HCT116 (cell line): ENCODE results near the gene SLC24A3. TPM values are rescaled to one million over a fixed set of nuclear protein-coding genes. Genes with fewer than 3 reads are reported as not detected.

ENCODE experiments used
- ATAC-seq: fragments of 200-7000 bp; cut with Tn5 transposase; 2 replicates; pipeline ENCODE4 v1.9.1; 2020; ENCODE audit warnings: mild to moderate bottlenecking, moderate library complexity
- BruUV-seq: library from RNA; stranded (reverse); fragments of 400-500 nt; replicated peaks from 2 replicates; lab custom pipeline; 2021; lab: Mats Ljungman, UMichigan
- CTCF ChIA-PET: fragments of 300-600 bp; sonication (Branson Sonifier 250); formaldehyde crosslinking; loops from one replicate; lab custom pipeline; 2021; ENCODE audit warnings: antibody characterized with exemption; lab: Charles Lee
- POLR2A ChIA-PET: fragments of 300-600, 350-600 bp; sonication (Branson Sonifier 250); formaldehyde crosslinking; loops from one replicate; lab custom pipeline; 2021; ENCODE audit warnings: antibody characterized with exemption; lab: Charles Lee
- RAD21 ChIA-PET, 2 experiments: fragments of 300-600 bp; sonication (Branson Sonifier 250); formaldehyde crosslinking; loops; one replicate each; lab custom pipeline; 2023; ENCODE audit warnings: low total read pairs in 2 of 2; ENCODE audit not compliant: uncharacterized antibody in 2 of 2, unreplicated experiment in 2 of 2, low non-redundant PET in 1 of 2; lab: Charles Lee
- DNase-seq: peaks from one replicate; pipeline ENCODE4 v3.0.0-alpha.2; 2010; ENCODE audit warnings: low read depth, low spot score
- H2AFZ ChIP-seq: fragments of 200-600 bp; shearing (Covaris generic), sonication (generic); 2 replicates; pipeline ENCODE4 v1.6.1; 2017; ENCODE audit warnings: low read depth, mixed run types, mixed read lengths, antibody characterized with exemption, low read length; ENCODE audit not compliant: poor library complexity, severe bottlenecking
- H3K27ac ChIP-seq: 2 replicates; pipeline ENCODE4 v1.5.1; 2012; ENCODE audit warnings: low read depth, low read length
- H3K27me3 ChIP-seq: fragments of 200-600 bp; sonication (generic); 2 replicates; pipeline ENCODE4 v1.6.1; 2016; ENCODE audit warnings: mixed run types, low read length, mixed read lengths; ENCODE audit not compliant: insufficient read depth
- H3K36me3 ChIP-seq, 2 experiments: fragments of 200-500 bp in 1 of 2; fragments of 200-600 bp in 1 of 2; sonication (Bioruptor generic) in 1 of 2; sonication (generic) in 1 of 2; 2 replicates each; pipeline versions ENCODE4 v1.5.1 to v1.6.1; 2014 to 2016; ENCODE audit warnings: low read length in 2 of 2, inconsistent platforms in 1 of 2, mixed read lengths in 1 of 2, mixed run types in 1 of 2; ENCODE audit not compliant: insufficient read depth in 2 of 2, control insufficient read depth in 1 of 2
- H3K4me1 ChIP-seq, 2 experiments: fragments of 200-600 bp in 1 of 2; sonication (generic) in 1 of 2; 2 replicates each; pipeline versions ENCODE4 v1.5.1 to v1.6.1; 2012 to 2017; ENCODE audit warnings: low read length in 2 of 2, inconsistent platforms in 1 of 2, mild to moderate bottlenecking in 1 of 2, mixed read lengths in 1 of 2, mixed run types in 1 of 2, moderate library complexity in 1 of 2; ENCODE audit not compliant: insufficient read depth in 2 of 2, control insufficient read depth in 1 of 2
- H3K4me2 ChIP-seq: fragments of 200-600 bp; sonication (generic); 2 replicates; pipeline ENCODE4 v1.6.1; 2017; ENCODE audit warnings: mixed run types, low read length, mixed read lengths
- H3K4me3 ChIP-seq, 2 experiments: fragments of 200-600 bp in 1 of 2; sonication (generic) in 1 of 2; replicated peaks in 1 of 2; 2 replicates each; pipeline ENCODE4 v1.5.1; 2011 to 2016; ENCODE audit warnings: low read length in 2 of 2, control low read depth in 1 of 2, low read depth in 1 of 2, mild to moderate bottlenecking in 1 of 2, mixed read lengths in 1 of 2, mixed run types in 1 of 2
- H3K79me2 ChIP-seq: fragments of 200-600 bp; sonication (generic); 2 replicates; pipeline ENCODE4 v1.6.1; 2017; ENCODE audit warnings: mild to moderate bottlenecking, mixed run types, low read length, moderate library complexity, mixed read lengths; ENCODE audit not compliant: insufficient read depth
- H3K9ac ChIP-seq: fragments of 200-600 bp; sonication (generic); 2 replicates; pipeline ENCODE4 v1.6.1; 2016; ENCODE audit warnings: low read length, mixed read lengths
- H3K9me2 ChIP-seq: fragments of 200-600 bp; sonication (generic), shearing (Covaris generic); 2 replicates; pipeline ENCODE4 v1.6.1; 2017; ENCODE audit warnings: mixed run types, mild to moderate bottlenecking, moderate library complexity; ENCODE audit not compliant: insufficient read depth
- H3K9me3 ChIP-seq, 2 experiments: fragments of 200-500 bp in 1 of 2; fragments of 200-600 bp in 1 of 2; sonication (Bioruptor generic) in 1 of 2; sonication (generic) in 1 of 2; 2 replicates each; pipeline ENCODE4 v1.6.1; 2014 to 2017; ENCODE audit warnings: low read length in 2 of 2, mixed read lengths in 2 of 2, inconsistent platforms in 1 of 2, low read depth in 1 of 2, mild to moderate bottlenecking in 1 of 2, mixed run types in 1 of 2, moderate library complexity in 1 of 2; ENCODE audit not compliant: control insufficient read depth in 1 of 2, insufficient read depth in 1 of 2
- H4K20me1 ChIP-seq: fragments of 200-600 bp; sonication (generic), shearing (Covaris generic); 2 replicates; pipeline ENCODE4 v1.6.1; 2017; ENCODE audit warnings: mixed run types, mild to moderate bottlenecking, moderate library complexity; ENCODE audit not compliant: insufficient read depth
- ATF3 ChIP-seq: IDR thresholded peaks from 2 replicates; pipeline ENCODE4 v1.6.1; 2012
- CEBPB ChIP-seq: IDR thresholded peaks from 2 replicates; pipeline ENCODE4 v1.6.1; 2012; ENCODE audit warnings: low read depth
- EGR1 ChIP-seq: IDR thresholded peaks from 2 replicates; pipeline ENCODE4 v1.6.1; 2012; ENCODE audit warnings: low read depth
- EZH2 ChIP-seq: fragments of 200-600 bp; sonication (generic); IDR thresholded peaks from 2 replicates; pipeline ENCODE4 v1.6.1; 2017; ENCODE audit warnings: antibody characterized with exemption, mixed run types
- EZH2phosphoT487 ChIP-seq: fragments of 200-600 bp; IDR thresholded peaks from 2 replicates; pipeline ENCODE4 v1.6.1; 2018; ENCODE audit warnings: antibody characterized with exemption, borderline replicate concordance
- JUND ChIP-seq: IDR thresholded peaks from 2 replicates; pipeline ENCODE4 v1.6.1; 2012
- POLR2A ChIP-seq: IDR thresholded peaks from 2 replicates; pipeline ENCODE4 v1.7.0; 2011; ENCODE audit warnings: borderline replicate concordance; ENCODE audit not compliant: insufficient read depth, insufficient read length; ENCODE audit errors: extremely low read depth
- POLR2AphosphoS5 ChIP-seq: IDR thresholded peaks from 2 replicates; pipeline ENCODE4 v1.6.1; 2011; ENCODE audit warnings: mild to moderate bottlenecking, low read depth, low read length, moderate library complexity
- RAD21 ChIP-seq: IDR thresholded peaks from 2 replicates; pipeline ENCODE4 v1.6.1; 2012; ENCODE audit warnings: low read depth, mild to moderate bottlenecking
- SIN3A ChIP-seq: IDR thresholded peaks from 2 replicates; pipeline ENCODE4 v1.6.1; 2012; ENCODE audit warnings: low read depth
- SP1 ChIP-seq: IDR thresholded peaks from 2 replicates; pipeline ENCODE4 v1.6.1; 2012; ENCODE audit warnings: low read depth
- SRF ChIP-seq: IDR thresholded peaks from 2 replicates; pipeline ENCODE4 v1.6.1; 2012; ENCODE audit warnings: low read depth
- TCF7L2 ChIP-seq: IDR thresholded peaks from 2 replicates; pipeline ENCODE4 v1.7.0; 2011; ENCODE audit warnings: borderline replicate concordance, inconsistent platforms; ENCODE audit not compliant: insufficient read depth, insufficient read length; ENCODE audit errors: extremely low read depth
- YY1 ChIP-seq: IDR thresholded peaks from 2 replicates; pipeline ENCODE4 v1.6.1; 2011; ENCODE audit warnings: low read length, low read depth, moderate library complexity, mild to moderate bottlenecking; ENCODE audit not compliant: insufficient replicate concordance; ENCODE audit errors: extremely low read depth
- ZFX ChIP-seq: fragments of 450-650 bp; IDR thresholded peaks from 2 replicates; pipeline ENCODE4 v1.6.1; 2017
- ZNF274 ChIP-seq: fragments of 200-500 bp; sonication (Bioruptor generic); IDR thresholded peaks from 2 replicates; pipeline ENCODE4 v1.6.1; 2014; ENCODE audit warnings: mild to moderate bottlenecking, low read depth, low read length, inconsistent platforms
- intact Hi-C: fragments of 100-400 bp; cut with micrococcal nuclease; formaldehyde crosslinking; loops from 2 replicates; pipeline ENCODE4 v1.10.0; 2022
- total RNA-seq: library from RNA; stranded (reverse); gene quantifications from one replicate; pipeline ENCODE4 v1.2.1, GENCODE V29; 2021; ENCODE audit not compliant: unreplicated experiment
- TF ChIP-seq, protein P1 (sequence below): IDR thresholded peaks from 2 replicates; pipeline ENCODE4 v1.6.1; 2012; ENCODE audit warnings: low read depth
- TF ChIP-seq, protein P2 (sequence below), 3 experiments: fragments of 200-600 bp in 1 of 3; sonication (generic) in 1 of 3; IDR thresholded peaks in 2 of 3; conservative IDR thresholded peaks in 1 of 3; 2 replicates each; pipeline ENCODE4 v1.5.1; 2012 to 2017; ENCODE audit warnings: low read depth in 2 of 3, low read length in 2 of 3, antibody characterized with exemption in 1 of 3, borderline replicate concordance in 1 of 3, control low read depth in 1 of 3, mild to moderate bottlenecking in 1 of 3, mixed read lengths in 1 of 3, mixed run types in 1 of 3, moderate library complexity in 1 of 3; ENCODE audit not compliant: insufficient read depth in 1 of 3

Gene SLC24A3
- total RNA-seq, 1 experiment from 2014 or later, result not detected

DNA sequence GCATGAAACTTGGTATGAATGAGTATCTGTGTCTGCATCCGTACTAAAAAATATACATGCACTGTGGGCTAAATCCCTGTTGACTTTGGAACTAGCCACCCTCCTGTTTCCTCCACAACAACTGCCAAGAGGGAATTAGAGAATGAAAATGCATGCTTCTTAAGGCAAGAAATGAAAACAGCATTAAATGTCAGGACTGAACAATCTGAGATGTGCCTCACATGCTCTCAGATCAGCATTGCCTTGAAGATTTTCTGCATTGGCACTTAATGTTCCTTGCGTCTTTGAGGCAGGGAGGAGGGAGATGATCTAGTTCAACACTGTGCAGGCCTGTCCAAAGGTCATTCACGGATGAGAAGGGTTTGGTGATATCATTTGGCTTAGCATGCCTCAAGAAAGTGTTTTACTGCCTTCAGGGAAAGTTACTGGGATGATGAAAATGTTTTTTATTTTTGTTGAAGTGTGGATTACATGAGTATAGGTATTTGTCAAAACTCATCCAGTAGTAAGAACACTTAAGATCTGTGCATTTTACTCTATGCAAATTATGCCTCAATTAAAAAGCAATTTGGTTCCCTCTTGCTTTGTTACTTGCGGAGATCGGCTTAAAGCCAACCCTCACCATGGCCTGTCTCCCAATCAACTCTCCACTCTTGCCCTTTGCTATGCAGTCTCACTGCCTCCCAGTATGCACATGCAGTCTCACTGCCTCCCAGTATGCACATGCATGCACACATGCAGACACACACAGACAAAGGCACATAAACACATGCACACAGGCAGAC, 498.1 kb downstream of the SLC24A3 start:
- Histone ChIP-seq H3K36me3 (no peaks in the 10 kb centered on the region), H3K9me2 (no peaks in the 10 kb centered on the region), H3K4me1 (no peaks in the 10 kb centered on the region), H3K9ac (no peak overlapping the region), H3K27me3 (peaks cover 34% of the 10 kb centered on the region), H4K20me1 (no peaks in the 10 kb centered on the region), H3K79me2 (no peaks in the 10 kb centered on the region), H2AFZ (no peak overlapping the region), H3K9me3 (no peaks in the 10 kb centered on the region)
- POLR2A ChIA-PET, result no interaction called here
- intact Hi-C loops, result no loop called here
- RAD21 ChIA-PET, result no interaction called here
- no peak for ATAC-seq
- CTCF ChIA-PET, result no interaction called here
- TF ChIP-seq RAD21 (no peak), ZFX (no peak), POLR2A (no peak), CEBPB (no peak), EZH2phosphoT487 (no peak), SP1 (no peak), SRF (no peak), ZNF274 (no peak), ATF3 (no peak), EGR1 (no peak), TCF7L2 (no peak), JUND (no peak), POLR2AphosphoS5 (no peak), SIN3A (no peak), YY1 (no peak), EZH2 (no peak)
- TF ChIP-seq, protein P1, sequence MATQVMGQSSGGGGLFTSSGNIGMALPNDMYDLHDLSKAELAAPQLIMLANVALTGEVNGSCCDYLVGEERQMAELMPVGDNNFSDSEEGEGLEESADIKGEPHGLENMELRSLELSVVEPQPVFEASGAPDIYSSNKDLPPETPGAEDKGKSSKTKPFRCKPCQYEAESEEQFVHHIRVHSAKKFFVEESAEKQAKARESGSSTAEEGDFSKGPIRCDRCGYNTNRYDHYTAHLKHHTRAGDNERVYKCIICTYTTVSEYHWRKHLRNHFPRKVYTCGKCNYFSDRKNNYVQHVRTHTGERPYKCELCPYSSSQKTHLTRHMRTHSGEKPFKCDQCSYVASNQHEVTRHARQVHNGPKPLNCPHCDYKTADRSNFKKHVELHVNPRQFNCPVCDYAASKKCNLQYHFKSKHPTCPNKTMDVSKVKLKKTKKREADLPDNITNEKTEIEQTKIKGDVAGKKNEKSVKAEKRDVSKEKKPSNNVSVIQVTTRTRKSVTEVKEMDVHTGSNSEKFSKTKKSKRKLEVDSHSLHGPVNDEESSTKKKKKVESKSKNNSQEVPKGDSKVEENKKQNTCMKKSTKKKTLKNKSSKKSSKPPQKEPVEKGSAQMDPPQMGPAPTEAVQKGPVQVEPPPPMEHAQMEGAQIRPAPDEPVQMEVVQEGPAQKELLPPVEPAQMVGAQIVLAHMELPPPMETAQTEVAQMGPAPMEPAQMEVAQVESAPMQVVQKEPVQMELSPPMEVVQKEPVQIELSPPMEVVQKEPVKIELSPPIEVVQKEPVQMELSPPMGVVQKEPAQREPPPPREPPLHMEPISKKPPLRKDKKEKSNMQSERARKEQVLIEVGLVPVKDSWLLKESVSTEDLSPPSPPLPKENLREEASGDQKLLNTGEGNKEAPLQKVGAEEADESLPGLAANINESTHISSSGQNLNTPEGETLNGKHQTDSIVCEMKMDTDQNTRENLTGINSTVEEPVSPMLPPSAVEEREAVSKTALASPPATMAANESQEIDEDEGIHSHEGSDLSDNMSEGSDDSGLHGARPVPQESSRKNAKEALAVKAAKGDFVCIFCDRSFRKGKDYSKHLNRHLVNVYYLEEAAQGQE, result no peak
- TF ChIP-seq, protein P2, sequence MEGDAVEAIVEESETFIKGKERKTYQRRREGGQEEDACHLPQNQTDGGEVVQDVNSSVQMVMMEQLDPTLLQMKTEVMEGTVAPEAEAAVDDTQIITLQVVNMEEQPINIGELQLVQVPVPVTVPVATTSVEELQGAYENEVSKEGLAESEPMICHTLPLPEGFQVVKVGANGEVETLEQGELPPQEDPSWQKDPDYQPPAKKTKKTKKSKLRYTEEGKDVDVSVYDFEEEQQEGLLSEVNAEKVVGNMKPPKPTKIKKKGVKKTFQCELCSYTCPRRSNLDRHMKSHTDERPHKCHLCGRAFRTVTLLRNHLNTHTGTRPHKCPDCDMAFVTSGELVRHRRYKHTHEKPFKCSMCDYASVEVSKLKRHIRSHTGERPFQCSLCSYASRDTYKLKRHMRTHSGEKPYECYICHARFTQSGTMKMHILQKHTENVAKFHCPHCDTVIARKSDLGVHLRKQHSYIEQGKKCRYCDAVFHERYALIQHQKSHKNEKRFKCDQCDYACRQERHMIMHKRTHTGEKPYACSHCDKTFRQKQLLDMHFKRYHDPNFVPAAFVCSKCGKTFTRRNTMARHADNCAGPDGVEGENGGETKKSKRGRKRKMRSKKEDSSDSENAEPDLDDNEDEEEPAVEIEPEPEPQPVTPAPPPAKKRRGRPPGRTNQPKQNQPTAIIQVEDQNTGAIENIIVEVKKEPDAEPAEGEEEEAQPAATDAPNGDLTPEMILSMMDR (IDR thresholded peaks at IDR 0.05 in 2 of 3, conservative IDR thresholded peaks at IDR 0.05 in 1 of 3; ENCODE audit: borderline replicate concordance in 1 of 3, insufficient read depth in 1 of 3, low read depth in 2 of 3, low read length in 2 of 3), result no peak
- TF ChIP-seq, all 23 proteins: peak for 0
- Histone ChIP-seq H3K4me2 (no peak overlapping the region), H3K4me3 (no peak overlapping the region), H3K27ac (no peak overlapping the region)
- no peak for DNase-seq
- BruUV-seq, result no TSS peak
